Activated T-cell treated with anti-CD3 and anti-CD28 coated beads, Interleukin-2, amount 50 U/mL, for 72 hours (primary cell): ENCODE results near the gene UNC5CL. TPM values are rescaled to one million over a fixed set of nuclear protein-coding genes. Genes with fewer than 3 reads are reported as not detected.

ENCODE experiments used
- ATAC-seq, 2 donors: fragments of 150-1000 bp; cut with Tn5 transposase; replicated peaks in 1 of 2; 2 replicates each; pipeline ENCODE4 v1.10.0; 2021; ENCODE audit warnings: moderate library complexity in 2 of 2, mild to moderate bottlenecking in 1 of 2
- DNase-seq, 2 donors: peaks; one replicate each; pipeline ENCODE4 v3.0.0; 2021 to 2022; ENCODE audit warnings: mixed read lengths in 1 of 2
- H3K27ac Mint-ChIP-seq: one replicate; pipeline ENCODE4 v1.8.0; 2022; ENCODE audit warnings: mild to moderate bottlenecking, moderate library complexity, mixed read lengths
- H3K27me3 Mint-ChIP-seq: one replicate; pipeline ENCODE4 v1.8.0; 2022; ENCODE audit warnings: low read depth, mixed read lengths
- H3K36me3 Mint-ChIP-seq, 2 donors: one replicate each; pipeline ENCODE4 v1.8.0; 2022; ENCODE audit warnings: mixed read lengths in 2 of 2, mild to moderate bottlenecking in 1 of 2; ENCODE audit not compliant: insufficient read depth in 2 of 2
- H3K4me1 Mint-ChIP-seq: one replicate; pipeline ENCODE4 v1.8.0; 2022; ENCODE audit warnings: low read depth, mixed read lengths
- H3K4me3 Mint-ChIP-seq, 2 donors: one replicate each; pipeline ENCODE4 v1.8.0; 2022; ENCODE audit warnings: mild to moderate bottlenecking in 2 of 2, mixed read lengths in 2 of 2, moderate library complexity in 2 of 2
- H3K9me3 Mint-ChIP-seq, 2 donors: one replicate each; pipeline ENCODE4 v1.8.0; 2022; ENCODE audit warnings: mixed read lengths in 2 of 2
- total RNA-seq, 2 donors: library from RNA; stranded (reverse); gene quantifications; one replicate each; pipeline ENCODE4 v1.2.3, GENCODE V29; 2022

Gene UNC5CL
- total RNA-seq, 2 donors from 2014 or later = 4.0 to 5.5 TPM

- Mint-ChIP-seq H3K4me3 (peak overlapping the region; percentile 93 to 98), H3K27me3 (no peaks in the 10 kb centered on the region), H3K27ac (peak overlapping the region; percentile 97), H3K36me3 (peaks cover 5 to 8% of the 10 kb centered on the region in 2 donors), H3K4me1 (peaks cover 48% of the 10 kb centered on the region), H3K9me3 (no peaks in the 10 kb centered on the region)
- peak; percentile 18 to 32 for ATAC-seq
- DNase-seq = peak; percentile 88
Measured at GRCh38 chr6:41073203-41073967, 34.4 kb upstream of the UNC5CL start.

GRCh38 chr6:41072836-41073202 lies 33.8 kb upstream of the UNC5CL start, which contains the start of gene NFYA:
Gene NFYA, plus strand, starts transcription at chr6:41072974. Its CDS starts 6,116 bp downstream, at chr6:41079090.
- ATAC-seq (peak; percentile 79 to 81), DNase-seq (no peak)
- Mint-ChIP-seq H3K4me3 (peak within 1 kb of the TSS; percentile 97 to 98), H3K36me3 (peaks cover 7 to 8% of the 10 kb centered on the region in 2 donors), H3K27me3 (no peaks in the 10 kb centered on the region), H3K4me1 (peaks cover 48% of the 10 kb centered on the region), H3K9me3 (no peaks in the 10 kb centered on the region), H3K27ac (peak within 1 kb of the TSS; percentile 97)

- H3K4me3 Mint-ChIP-seq = peak within 1 kb of the TSS; percentile 94 to 97
- peaks cover 45% of the 10 kb centered on the region for H3K4me1 Mint-ChIP-seq
- H3K36me3 Mint-ChIP-seq = peaks cover 12 to 13% of the 10 kb centered on the region in 2 donors
- H3K27me3 Mint-ChIP-seq = no peaks in the 10 kb centered on the region
- peak within 1 kb of the TSS; percentile 95 for H3K27ac Mint-ChIP-seq
- H3K9me3 Mint-ChIP-seq = no peaks in the 10 kb centered on the region
- ATAC-seq = peak; percentile 78 to 82
- peak; percentile 100 for DNase-seq
Measured at GRCh38 chr6:41071923-41072835, 33.2 kb upstream of the UNC5CL start, which contains the start of gene OARD1. Gene OARD1, minus strand, starts transcription at chr6:41072356. Its CDS starts 722 bp downstream, at chr6:41071634.

- Mint-ChIP-seq H3K4me3 (peak overlapping the region; percentile 94 to 97), H3K36me3 (peaks cover 16 to 18% of the 10 kb centered on the region in 2 donors), H3K9me3 (no peaks in the 10 kb centered on the region), H3K27me3 (no peaks in the 10 kb centered on the region), H3K4me1 (peaks cover 45% of the 10 kb centered on the region), H3K27ac (peak overlapping the region; percentile 95)
- peak in 1 of 2 donors; percentile 83 for DNase-seq
- no peak for ATAC-seq
Measured at GRCh38 chr6:41071501-41071922, 32.5 kb upstream of the UNC5CL start.

- H3K27me3 Mint-ChIP-seq = no peaks in the 10 kb centered on the region
- H3K36me3 Mint-ChIP-seq = peaks cover 12 to 26% of the 10 kb centered on the region in 2 donors
- H3K4me3 Mint-ChIP-seq = peak overlapping the region in 1 of 2 donors; percentile 3
- ATAC-seq (no peak), DNase-seq (peak; percentile 60 to 61)
- peaks cover 17% of the 10 kb centered on the region for H3K4me1 Mint-ChIP-seq
- no peaks in the 10 kb centered on the region for H3K9me3 Mint-ChIP-seq
- peak overlapping the region; percentile 64 for H3K27ac Mint-ChIP-seq
Measured at GRCh38 chr6:41066867-41067304, 27.9 kb upstream of the UNC5CL start.

- no peak for ATAC-seq
- no peak for DNase-seq
- Mint-ChIP-seq H3K9me3 (no peaks in the 10 kb centered on the region), H3K36me3 (peaks cover 10 to 26% of the 10 kb centered on the region in 2 donors), H3K4me3 (no peak overlapping the region), H3K27me3 (no peaks in the 10 kb centered on the region), H3K27ac (no peak overlapping the region), H3K4me1 (peaks cover 10% of the 10 kb centered on the region)
Measured at GRCh38 chr6:41065550-41066026, 26.6 kb upstream of the UNC5CL start.

GRCh38 chr6:41064841-41065240 lies 25.8 kb upstream of the UNC5CL start:
- ATAC-seq (no peak), DNase-seq (no peak)
- no peak overlapping the region for H3K27ac Mint-ChIP-seq
- no peaks in the 10 kb centered on the region for H3K27me3 Mint-ChIP-seq
- no peak overlapping the region for H3K4me3 Mint-ChIP-seq
- no peaks in the 10 kb centered on the region for H3K9me3 Mint-ChIP-seq
- H3K36me3 Mint-ChIP-seq = peaks cover 10 to 29% of the 10 kb centered on the region in 2 donors
- peaks cover 8% of the 10 kb centered on the region for H3K4me1 Mint-ChIP-seq

GRCh38 chr6:41063884-41064285 lies 24.9 kb upstream of the UNC5CL start:
- Mint-ChIP-seq H3K27me3 (no peaks in the 10 kb centered on the region), H3K4me1 (peaks cover 8% of the 10 kb centered on the region), H3K36me3 (peaks cover 10 to 29% of the 10 kb centered on the region in 2 donors), H3K9me3 (no peaks in the 10 kb centered on the region), H3K27ac (no peak overlapping the region), H3K4me3 (no peak overlapping the region)
- DNase-seq (no peak), ATAC-seq (no peak)

- ATAC-seq (no peak), DNase-seq (no peak)
- peaks cover 5 to 20% of the 10 kb centered on the region in 2 donors for H3K36me3 Mint-ChIP-seq
- no peaks in the 10 kb centered on the region for H3K9me3 Mint-ChIP-seq
- H3K27me3 Mint-ChIP-seq = no peaks in the 10 kb centered on the region
- no peak overlapping the region for H3K4me3 Mint-ChIP-seq
- peaks cover 6% of the 10 kb centered on the region for H3K4me1 Mint-ChIP-seq
- no peak overlapping the region for H3K27ac Mint-ChIP-seq
Measured at GRCh38 chr6:41062056-41062455, 23.0 kb upstream of the UNC5CL start.

- Mint-ChIP-seq H3K27me3 (no peaks in the 10 kb centered on the region), H3K9me3 (no peaks in the 10 kb centered on the region), H3K4me3 (no peak overlapping the region), H3K36me3 (peaks cover 2 to 15% of the 10 kb centered on the region in 2 donors), H3K27ac (no peak overlapping the region), H3K4me1 (no peaks in the 10 kb centered on the region)
- ATAC-seq = no peak
- DNase-seq = no peak
Measured at GRCh38 chr6:41061196-41061726, 22.2 kb upstream of the UNC5CL start.

- Mint-ChIP-seq H3K9me3 (no peaks in the 10 kb centered on the region), H3K4me1 (no peaks in the 10 kb centered on the region), H3K36me3 (peaks cover 2 to 9% of the 10 kb centered on the region in 2 donors), H3K4me3 (no peak overlapping the region), H3K27me3 (no peaks in the 10 kb centered on the region), H3K27ac (no peak overlapping the region)
- DNase-seq (no peak), ATAC-seq (no peak)
Measured at GRCh38 chr6:41059556-41059955, 20.5 kb upstream of the UNC5CL start.

GRCh38 chr6:41058783-41059181 lies 19.8 kb upstream of the UNC5CL start:
- Mint-ChIP-seq H3K4me3 (no peak overlapping the region), H3K4me1 (no peaks in the 10 kb centered on the region), H3K9me3 (no peaks in the 10 kb centered on the region), H3K36me3 (peaks cover 2 to 7% of the 10 kb centered on the region in 2 donors), H3K27ac (no peak overlapping the region), H3K27me3 (no peaks in the 10 kb centered on the region)
- DNase-seq (no peak), ATAC-seq (no peak)
